ENCODE results near the gene PEX10.

PEX10 gene

DNA sequence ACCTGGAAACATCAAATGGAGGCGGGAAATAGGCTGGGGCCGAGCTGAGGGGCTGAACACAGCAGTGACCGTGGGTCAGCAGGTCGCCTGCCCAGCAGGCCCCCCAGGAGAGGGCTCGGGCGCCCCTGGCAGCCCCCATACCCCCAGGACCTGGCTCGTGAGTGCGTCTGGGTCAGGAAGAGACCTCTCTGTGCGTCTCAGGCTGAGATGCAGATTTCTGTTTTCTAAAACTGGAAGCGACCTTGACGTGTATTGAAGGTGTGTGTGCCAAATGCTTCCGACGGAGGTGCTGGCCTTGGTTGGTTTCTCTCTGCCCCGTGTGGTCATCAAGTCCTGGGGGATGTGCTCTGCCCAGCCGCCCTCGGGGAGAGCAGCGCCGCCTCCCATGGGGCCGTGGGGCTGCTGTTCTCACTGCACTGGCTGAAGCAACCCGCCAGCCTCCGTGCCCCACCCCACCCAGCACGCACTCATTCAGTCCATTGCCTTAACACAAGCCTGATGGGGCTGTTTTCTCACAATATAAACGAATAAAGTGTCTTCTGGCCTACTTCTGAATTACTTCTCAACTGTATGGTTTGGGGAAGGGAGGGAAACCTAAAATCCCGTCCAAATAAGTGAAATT lies 7.4 kb downstream of the PEX10 start:
- DNase-seq (ENCODE audit: low read depth): no peak

GRCh38 chr1:2404142-2404889 lies 8.0 kb downstream of the PEX10 start:
- DNase-seq (ENCODE audit: low read depth): no peak

- DNase-seq (ENCODE audit: low read depth): no peak
These were observed 9.1 kb downstream of the PEX10 start for GRCh38 chr1:2403273-2403672.

DNA sequence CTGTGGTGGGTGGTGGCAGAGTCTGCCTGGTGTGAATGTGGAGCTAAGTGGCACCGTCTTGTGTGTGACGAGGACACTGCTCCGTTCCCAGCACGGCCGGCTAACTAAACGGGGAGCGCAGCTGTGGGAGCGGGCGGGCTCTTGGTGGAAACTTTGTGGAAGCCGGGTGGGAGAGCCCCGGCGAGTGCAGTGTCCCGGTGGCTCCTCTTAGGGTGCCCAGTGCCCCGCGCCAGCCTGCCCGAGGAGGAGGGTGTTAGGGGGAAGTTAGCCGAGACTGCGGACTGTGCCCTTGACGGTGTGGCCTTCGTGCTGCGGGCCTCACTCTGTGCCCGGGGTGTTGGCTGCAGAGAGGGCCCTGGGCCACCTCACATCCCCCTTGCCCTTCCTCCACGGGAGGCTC lies 9.9 kb downstream of the PEX10 start:
- DNase-seq (ENCODE audit: low read depth): no peak

DNA sequence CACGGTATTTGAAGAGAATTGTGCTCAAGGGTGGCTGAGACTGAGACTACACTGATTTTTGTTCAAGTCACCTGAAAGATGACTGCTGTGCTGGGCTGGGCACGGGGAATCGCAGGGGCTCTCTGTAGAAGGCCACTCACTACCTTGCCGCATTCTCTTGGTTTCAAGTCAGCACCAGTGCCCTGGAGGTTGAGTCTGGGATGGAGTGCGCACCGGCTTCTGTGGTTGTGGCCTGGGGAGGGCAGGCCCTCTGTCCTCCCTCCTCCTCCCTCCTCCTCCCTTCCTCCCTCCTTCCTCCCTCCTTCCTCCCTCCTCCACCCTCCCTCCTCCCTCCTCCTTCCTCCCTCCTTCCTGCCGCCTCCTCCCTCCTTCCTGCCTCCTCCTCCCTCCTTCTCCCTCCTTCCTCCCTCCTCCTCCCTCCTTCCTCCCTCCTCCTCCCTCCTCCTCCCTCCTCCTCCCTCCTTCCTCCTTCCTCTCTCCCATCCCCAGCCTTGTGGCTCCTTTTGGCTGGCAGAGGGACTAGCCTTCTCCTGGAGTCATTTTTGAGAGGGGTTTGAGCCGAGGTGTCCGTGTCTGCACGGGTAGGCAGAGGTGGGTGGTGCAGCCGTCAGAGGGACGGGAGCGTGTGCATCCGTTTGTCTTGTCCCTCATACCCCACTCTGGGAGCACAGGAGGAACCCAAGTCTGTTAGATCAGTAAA lies 11.3 kb downstream of the PEX10 start:
- DNase-seq (ENCODE audit: low read depth): no peak

- no peak for DNase-seq (ENCODE audit: low read depth)
These were observed 11.8 kb downstream of the PEX10 start for GRCh38 chr1:2400576-2400909.

- no peak for DNase-seq (ENCODE audit: low read depth)
These were observed 12.3 kb downstream of the PEX10 start for GRCh38 chr1:2399890-2400575.

DNA sequence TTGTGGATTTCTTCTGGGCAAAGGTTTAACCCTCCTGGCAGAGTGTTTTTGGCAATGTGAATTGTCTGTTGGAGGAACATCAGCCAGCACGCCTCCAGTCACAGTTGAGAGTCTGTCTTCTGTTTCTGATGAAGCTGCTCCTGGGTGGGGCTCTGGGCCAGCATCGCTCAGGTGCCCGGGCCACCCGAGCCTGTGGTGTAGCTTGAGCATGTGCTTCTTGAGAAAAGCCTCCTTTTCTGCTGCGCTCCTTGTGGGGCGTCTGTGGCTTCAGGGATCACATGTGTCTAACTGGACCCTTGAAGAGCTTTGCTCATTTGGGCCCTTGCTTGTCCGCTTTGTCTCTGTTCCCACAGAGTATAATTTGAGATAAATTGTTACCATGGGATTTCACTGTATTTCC lies 13.5 kb downstream of the PEX10 start:
- DNase-seq (ENCODE audit: low read depth): no peak

DNA sequence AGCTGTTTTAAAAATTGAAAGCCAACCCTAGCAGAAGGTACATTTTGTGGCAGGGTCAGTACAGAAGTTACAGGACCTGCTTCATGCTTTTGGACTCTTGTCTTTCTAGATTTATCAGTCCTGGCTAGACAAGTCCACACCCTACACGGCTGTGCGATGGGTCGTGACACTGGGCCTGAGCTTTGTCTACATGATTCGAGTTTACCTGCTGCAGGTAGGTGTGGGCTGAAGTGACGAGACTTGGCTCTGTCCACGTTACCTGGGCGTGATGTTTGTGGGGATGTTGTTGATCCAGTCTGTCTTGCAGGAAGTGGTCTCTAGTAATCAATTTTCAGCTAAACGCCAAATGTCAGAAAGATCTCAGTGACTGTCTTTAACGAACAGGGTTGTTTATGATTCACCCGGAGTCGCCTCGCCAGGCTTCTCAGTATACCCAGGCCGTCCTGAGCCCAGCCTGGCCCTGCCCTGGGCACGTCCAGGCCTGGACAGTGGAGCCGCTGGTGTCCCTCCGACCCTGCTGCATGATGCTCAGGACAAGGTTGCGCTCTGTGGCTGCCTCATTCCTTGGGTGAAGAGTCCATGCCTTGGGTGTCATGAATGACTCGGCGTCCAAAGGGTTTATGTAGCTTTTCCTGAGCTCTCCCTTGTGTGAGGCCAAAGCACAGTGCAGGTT lies 15.2 kb downstream of the PEX10 start:
- DNase-seq (ENCODE audit: low read depth): no peak

DNA sequence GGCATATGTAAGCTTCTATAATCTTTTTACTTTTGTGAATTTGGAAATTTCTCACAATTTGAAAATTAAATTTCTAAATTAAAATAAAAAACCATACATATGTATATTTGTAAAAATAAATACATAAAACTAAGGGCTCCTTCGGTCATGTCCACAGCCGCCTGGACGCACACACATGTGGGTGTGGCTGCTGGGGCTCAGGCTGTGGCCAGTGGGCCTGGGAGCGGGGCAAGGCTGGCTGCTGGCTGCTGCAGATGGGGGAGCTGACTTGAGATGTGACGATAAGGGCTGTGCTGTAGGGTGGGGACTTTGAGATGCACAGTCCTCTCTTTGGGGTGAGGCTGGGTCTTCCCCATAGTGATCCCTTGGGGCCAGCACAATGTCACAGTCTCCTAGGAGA lies 15.9 kb downstream of the PEX10 start:
- no peak for DNase-seq (ENCODE audit: low read depth)

GRCh38 chr1:2396059-2396458 lies 16.3 kb downstream of the PEX10 start:
- DNase-seq (ENCODE audit: low read depth): no peak

- DNase-seq (ENCODE audit: low read depth): no peak
These were observed 17.1 kb downstream of the PEX10 start for GRCh38 chr1:2395245-2395644.

- no peak for DNase-seq (ENCODE audit: low read depth)
These were observed 17.6 kb downstream of the PEX10 start for GRCh38 chr1:2394761-2395160.

DNA sequence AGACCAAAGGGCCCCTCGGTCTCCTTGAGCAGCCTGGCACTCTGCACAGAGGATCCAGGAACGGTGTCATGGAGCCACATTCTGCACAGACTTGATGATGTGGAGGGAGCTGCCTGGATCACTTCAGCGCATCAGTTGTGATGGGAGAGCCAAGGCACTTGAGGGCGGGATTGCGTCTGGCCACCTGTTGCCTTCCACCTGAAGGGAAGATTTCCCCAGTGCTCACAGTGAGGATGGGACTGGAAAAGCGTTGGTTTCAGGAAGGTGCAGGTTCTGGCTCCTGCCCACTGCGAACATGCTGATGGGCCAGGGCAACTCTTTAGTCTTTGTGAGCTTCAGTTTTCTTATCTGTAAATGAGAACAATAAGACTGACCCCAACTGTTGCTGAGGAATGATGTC lies 18.1 kb downstream of the PEX10 start:
- DNase-seq (ENCODE audit: low read depth): no peak

- DNase-seq (ENCODE audit: low read depth): no peak
These were observed 18.9 kb downstream of the PEX10 start for GRCh38 chr1:2393471-2393877.

- no peak for DNase-seq (ENCODE audit: low read depth)
These were observed 19.7 kb downstream of the PEX10 start for GRCh38 chr1:2392686-2393085.

DNA sequence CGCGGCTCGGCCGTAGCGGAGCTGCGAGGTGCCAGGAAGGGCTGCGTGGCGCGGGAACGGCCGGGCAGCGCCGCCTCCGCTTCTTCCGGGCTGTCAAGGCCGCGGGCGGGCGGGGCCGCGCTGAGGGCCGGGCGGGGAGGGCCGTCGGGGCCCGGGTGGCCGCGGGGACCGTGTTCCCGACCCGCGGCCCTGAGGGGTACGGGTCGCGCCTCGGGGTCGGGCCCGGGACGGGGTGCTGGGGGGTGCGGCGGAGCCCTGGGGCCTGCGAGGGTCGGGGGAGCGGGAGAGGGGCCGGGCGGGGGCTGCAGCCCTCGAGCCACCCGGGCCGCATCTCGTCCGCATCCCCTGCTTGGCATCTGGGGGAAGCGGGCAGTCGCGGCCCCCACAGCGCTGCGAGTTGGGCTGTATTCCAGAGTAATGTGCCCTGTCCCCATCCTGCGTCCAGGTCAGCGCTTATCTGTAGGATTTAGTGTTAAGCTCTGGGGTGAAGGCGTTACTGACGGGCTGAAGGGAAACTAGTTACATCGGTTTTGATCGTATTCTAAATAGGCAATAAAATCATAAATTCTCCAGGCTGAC lies 20.3 kb downstream of the PEX10 start:
- no peak for DNase-seq (ENCODE audit: low read depth)

GRCh38 chr1:2391041-2391930 lies 21.1 kb downstream of the PEX10 start, which contains the start of the genes MORN1 and RER1:
Gene MORN1 (minus strand): TSS chr1:2391554. CDS start chr1:2391533, 21 bp downstream.
Gene RER1 (plus strand): TSS chr1:2391841. CDS start chr1:2395791, 3,950 bp downstream.
- DNase-seq (ENCODE audit: low read depth): peak; percentile 96

DNA sequence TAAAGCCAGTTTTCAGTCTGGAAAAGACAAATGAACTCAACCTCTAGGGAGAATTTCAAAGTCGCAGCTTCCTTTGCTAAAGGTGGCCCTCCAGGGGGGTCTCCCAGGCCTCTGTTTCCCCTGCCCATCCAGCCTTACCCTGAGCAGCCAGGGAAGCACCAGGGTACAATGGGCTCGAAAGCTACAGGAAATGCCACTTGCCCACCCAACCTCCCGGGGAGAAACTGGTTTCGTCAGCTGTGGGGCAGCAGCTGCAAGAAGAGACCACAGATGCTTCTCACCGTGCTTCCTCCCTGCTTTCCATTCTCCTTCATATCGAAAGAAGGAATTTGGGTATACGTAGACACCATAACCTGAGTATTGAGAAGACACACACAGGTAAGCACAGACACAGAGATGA lies 22.7 kb downstream of the PEX10 start:
- no peak for DNase-seq (ENCODE audit: low read depth)

DNA sequence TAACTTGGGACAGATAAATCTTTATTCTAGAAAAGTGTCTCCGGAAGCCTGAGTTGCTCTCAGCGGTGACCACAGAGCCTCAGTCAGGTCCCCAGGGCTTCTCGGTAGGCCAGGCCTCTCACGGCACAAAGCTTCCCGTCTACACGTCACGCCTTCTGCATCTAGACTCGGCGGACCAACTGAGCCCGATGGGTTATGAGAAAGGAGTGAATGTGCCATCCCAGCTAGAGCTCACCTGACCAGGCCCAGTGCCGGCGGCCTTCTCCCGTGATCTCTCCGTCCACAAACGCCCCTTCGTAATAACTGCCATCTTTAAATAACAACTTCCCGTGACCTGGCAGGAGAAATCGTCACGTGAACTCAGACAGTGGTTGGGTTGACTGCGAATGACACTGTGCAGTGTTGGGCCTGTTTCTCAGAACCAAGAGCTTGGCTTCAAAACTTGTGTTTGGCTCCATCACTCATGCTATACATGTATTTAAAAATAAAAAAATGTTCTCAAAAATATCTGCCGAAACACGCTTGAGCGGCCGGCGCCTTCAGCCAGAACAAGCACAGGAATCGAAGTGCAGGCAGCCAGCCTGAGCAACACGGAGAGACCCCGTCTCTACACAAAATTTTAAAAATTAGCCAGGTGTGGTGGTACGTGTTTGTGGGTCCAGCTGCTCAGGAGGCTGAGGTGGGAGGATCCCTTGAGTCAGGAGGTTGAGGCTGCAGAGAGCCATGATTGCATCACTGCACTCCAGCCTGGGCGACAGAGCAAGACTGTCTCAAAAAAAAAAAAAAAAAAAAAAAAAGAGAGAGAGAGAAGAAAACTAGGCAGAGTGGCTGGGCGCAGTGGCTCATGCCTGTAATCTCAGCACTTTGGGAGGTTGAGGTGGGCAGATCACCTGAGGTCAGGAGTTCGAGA lies 24.1 kb downstream of the PEX10 start:
- DNase-seq (ENCODE audit: low read depth): no peak

All from activated T-cell treated with anti-CD3 and anti-CD28 coated beads for 1 hour (primary cell).